ENCODE data around the gene COL26A1.

COL26A1 gene

GRCh38 chr7:101537205-101537604 lies 174.5 kb downstream of the COL26A1 start:
- no peak for DNase-seq

DNA sequence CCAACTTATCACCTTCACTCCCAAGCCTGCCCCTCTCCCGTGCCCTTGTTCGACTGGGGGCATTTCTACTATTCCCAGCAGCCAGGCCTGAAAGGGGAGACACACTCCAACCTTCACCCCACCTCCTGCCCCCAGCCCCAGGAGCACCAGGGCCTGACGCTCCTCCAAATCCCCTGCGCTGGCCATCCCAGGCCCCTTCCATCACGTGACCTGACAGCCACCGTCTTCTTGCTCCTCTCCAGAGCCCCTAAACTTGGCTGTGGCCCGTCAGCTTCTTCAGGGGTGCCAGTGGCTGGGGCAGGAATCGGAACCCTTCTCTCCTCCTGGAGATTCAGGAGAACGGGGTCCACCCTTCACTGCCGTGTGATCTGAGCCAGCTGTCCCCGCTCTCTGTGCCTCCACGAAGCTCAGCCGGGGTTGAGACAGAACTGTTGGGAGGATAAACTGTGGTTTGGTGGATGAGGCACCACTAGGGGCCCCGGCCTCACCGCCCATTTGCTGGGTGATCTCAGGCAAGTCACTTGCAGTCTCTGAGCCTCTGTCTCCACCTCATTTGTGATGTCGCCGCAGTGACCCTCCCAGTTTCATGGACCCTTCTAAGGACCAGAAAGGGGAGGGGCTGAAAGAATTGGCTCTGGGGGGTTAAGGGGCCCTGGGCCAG lies 175.4 kb downstream of the COL26A1 start:
- no peak for DNase-seq

DNA sequence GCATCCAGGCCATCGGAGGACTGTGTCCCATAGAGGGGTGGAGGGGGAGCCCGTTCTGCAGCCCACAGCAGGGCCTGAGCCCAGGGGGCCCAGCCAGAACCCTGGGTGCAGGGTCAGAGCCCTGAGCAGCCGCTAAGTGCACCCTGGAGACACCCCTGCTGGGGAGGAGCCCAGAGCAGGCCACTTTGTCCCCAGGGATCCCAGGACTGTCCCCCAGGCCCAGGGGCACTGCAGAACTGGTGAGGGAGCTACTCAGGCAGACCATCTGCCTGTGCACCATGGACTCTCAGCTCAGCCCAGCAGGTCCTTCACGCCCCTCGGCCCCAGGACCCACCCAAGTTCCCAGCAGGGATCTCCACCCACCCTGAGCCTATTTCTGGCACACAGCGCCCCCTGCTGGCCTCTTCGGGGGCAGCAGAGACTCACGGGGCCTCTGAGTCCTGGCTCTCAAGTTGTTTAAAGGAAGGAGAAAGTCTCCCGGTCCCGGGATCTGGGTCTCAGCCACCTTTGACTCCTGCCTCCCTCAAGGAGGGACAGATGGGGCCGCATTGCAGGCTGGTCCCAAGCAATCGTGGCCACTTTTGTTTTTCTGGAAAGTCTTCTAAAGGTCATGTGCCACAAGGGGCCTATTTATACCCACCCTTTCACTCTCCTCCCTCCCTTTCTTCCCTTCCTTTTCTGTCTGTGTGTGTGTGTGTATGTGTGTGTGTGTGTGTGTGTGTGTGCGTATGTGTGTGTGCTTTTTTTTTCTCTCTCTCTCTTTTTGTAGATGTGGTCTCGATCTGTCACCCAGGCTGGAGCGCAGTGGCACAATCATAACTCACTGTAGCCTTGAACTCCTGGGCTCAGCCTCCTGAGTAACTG lies 176.2 kb downstream of the COL26A1 start:
- peak; percentile 66 for DNase-seq

DNA sequence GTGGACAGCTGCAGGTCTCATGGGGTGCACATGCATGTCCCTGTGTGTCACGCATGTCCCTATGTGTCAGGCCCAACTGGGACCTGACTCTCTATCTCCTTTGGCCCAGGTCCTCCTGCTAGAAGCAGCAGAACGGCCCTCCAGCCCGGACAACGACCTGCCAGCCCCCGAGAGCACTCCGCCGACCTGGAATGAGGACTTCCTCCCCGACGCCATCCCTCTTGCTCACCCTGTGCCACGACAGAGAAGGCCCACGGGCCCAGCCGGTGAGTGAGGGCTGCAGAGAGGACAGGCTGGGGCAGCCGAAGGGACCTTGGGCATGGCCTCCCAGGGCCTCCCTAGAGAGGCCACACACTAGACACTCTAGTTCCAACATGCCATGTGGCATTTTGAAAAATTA lies 177.1 kb downstream of the COL26A1 start:
- no peak for DNase-seq

GRCh38 chr7:101542527-101543241 lies 180.0 kb downstream of the COL26A1 start:
- DNase-seq = peak; percentile 72

DNA sequence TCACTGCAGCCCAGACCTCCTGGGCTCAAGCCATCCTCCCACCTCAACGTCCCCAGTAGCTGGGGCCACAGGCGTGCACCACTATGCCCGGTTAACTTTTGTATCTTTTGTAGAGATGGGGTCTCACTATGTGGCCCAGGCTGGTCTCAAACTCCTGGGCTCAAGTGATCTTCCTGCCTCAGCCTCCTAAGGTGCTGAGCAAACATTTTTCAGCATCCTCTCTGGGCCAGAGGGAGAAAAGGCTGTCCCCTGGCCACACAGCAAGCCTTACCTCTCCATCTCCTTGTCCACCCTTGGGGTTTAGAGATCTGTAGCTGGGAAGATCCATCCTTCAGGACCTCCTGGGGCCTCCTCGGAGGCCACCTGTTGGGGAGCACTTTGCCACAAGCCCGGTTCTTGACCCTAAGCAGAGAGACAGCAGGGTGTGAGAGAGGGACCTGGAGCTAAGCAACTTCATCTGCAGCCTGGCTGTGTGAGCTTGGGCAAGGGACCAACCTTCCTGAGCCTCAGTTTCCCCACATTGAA lies 180.6 kb downstream of the COL26A1 start:
- DNase-seq = no peak

GRCh38 chr7:101543846-101544245 lies 181.2 kb downstream of the COL26A1 start:
- DNase-seq = no peak

- no peak for DNase-seq
Measured at GRCh38 chr7:101545441-101546190, 182.9 kb downstream of the COL26A1 start.

GRCh38 chr7:101546308-101546936 lies 183.7 kb downstream of the COL26A1 start:
- DNase-seq = no peak

DNA sequence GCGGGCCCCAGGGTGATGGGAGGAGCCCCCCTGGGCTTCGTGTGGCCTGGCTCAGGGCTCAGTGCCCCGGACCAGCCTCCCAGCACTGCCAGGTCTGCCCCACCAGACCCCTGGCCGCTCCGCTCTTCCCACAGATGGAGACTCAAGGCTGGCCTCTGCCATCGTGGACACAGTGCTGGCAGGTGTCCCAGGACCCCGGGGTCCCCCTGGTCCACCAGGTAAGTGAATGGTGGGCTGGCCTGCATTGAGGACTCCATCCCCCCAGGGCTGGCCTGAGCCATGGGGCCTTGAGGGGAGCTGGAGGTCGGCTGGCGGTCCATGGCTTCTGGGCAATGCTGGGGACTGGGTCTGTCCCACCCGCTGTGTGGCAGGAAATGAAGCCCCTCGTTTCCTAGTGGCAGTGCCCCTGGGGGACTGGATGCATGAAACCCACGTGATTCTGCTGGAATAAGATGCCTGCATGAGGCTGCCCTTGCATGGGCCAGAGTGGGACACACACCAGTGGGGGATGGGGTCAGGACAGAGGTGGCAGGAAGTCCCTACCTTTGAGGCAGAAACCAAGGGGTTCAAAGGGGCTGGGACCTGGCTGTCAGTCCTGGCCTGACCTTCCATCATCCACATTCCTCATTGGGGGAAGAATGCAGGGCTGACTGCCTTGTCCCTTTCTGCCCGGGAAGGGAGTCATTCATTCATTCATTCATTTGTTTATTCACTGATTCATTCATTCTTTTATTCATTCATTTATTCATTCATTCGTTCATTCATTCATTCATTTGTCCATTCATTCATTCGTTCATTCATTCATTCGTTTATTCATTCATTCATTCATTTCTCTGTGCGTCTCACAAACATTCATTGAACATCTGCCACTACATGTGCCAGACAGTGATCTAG lies 184.6 kb downstream of the COL26A1 start:
- no peak for DNase-seq

DNA sequence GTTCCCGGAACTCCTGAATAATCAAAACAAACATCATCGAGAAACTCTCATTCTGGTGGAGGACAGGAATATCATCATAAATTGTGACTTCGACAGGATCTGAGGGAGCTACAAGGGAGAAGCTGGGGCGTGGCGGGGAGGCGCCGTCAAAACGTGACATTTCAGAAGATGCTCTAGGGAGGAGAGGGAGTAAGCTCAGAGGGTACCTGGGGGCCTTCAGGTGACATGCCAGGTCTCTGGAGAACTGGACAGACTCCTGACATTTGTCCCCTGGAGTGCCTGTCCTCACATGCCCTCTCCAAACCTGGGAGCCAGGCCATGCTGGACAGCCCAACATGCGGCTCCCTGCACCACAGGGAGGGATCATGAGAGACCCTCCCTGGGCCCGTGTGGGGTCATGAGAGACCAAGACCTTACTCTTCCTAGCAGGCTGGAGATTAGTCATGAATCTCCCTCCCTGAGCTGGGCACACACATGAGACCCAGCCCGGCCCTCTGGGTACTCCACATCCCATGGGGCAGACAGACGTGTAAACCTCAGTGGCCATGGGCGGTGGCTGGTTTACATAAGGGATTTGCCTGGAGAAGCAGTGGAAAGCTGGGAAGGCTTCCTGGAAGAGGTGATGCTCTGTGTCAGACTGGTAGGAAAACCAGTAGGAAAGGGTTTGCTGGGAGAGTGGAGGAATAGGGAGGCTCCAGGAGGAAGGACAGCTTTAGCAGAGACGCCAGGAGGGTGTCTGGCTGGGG lies 185.4 kb downstream of the COL26A1 start:
- DNase-seq = no peak

- DNase-seq = no peak
Measured at GRCh38 chr7:101549734-101550133, 187.1 kb downstream of the COL26A1 start.

DNA sequence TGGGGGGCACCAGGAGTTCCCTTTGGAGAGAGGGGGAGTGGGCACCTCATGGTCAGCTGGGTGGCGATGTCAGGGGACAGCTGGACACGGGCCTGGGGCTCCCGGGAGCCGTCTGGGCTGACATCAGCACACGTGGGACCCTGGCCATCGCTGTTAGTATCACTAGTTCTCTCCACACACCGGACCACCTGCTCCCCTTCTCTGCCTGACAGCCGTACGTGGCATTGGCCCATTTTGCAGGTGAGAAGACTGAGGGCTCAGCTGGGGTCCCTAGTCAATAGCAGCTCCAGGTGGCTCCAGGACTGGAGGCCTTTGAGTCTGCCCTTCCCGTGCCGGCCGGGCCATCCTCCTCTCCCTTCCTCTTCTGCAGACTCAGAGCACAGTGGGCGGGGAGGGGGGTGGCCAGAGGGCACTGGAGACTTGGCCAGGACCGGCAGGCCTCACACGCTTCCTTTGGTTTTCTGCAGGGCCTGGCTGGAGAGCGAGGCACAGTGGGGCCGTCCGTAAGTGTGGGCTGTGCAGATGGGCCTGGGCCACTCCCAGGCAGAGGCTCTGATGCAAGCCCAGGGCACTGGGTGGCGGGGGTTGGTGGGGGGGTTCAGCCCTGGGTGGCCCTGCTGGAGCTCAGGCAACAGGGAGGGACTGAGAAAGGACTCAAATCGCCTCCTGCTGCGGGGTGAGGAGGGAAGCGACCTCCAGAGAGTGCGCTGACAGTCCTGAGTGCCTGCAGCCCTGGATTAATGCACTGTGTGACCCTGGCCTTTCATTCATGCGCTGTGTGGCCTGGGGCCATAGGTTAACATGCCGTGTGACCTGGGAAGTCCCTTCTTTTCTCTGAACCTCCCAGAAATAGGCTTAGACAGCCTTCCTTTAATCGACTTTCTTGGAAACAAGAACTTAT lies 188.2 kb downstream of the COL26A1 start:
- DNase-seq = no peak

GRCh38 chr7:101553018-101553770 lies 190.5 kb downstream of the COL26A1 start:
- no peak for DNase-seq

- no peak for DNase-seq
Measured at GRCh38 chr7:101553771-101554445, 191.2 kb downstream of the COL26A1 start.

DNA sequence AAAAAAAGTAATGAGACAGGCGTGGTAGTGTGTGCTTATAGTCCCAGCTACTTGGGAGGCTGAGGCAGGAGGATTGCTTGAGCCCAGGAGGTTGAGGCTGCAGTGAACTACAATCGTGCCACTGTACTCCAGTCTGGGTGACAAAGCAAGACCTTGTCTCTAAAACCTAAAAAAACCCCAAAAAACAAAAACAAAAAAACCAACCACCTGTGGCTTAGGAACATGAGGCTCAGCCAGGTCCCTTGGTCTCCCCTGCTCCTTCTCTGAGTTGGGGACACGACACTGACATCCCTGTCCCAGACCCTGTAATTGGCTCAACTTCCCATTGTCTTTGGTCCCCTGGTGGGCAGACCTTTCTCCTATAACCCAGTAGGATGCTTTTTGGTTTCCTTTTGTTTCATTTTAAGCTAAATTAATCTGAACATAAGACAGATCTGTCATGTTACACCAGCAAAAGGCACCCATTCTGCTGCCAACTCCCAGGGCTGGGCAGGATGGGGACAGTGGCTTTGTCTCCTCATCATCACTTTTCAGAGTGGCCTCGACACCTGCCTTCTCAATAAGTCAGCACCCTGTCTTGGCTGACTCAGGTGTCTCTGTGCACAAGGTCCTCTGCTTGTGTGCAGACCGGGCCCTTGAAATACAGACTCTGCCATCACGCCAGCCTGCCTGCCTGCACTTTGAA lies 192.1 kb downstream of the COL26A1 start:
- DNase-seq = no peak

DNA sequence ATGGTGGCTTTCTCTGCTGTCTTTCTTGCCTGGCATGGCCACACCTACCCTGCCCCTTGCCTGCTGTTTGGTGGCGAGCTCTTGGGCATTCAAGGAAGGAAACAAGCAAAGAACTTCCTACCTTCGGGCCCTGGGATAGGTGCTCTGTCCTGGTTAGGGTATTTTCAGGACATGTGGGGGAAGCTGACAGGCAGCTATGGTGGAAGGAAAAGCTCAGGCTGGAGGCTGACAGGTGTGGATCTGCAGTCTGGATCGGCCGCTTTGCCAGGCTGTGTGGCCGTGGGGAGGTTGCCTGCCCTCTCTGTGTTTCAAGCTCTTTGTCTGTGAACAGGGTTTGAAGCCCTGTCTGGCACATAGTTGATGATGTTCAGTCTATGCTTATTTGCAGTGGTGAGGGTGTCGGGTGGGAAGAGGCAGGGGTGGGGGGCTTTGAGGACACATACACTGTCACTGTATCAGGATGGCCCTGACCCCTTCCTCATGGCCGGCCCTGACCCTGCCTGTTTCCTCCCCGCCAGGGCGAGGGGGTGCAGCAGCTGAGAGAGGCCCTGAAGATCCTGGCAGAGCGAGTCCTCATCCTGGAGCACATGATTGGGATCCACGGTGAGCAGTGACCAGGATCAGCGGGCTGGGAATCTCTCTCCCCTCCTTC lies 192.7 kb downstream of the COL26A1 start:
- DNase-seq = no peak

Measured in hematopoietic multipotent progenitor cell treated with erythropoietin and hydrocortisone succinate and interleukin-3 and kit ligand, for 6 days (in vitro differentiated cells).